ENCODE results near the gene NSD2.
"Not testable (repeated sequence)": the region's sequence is repeated elsewhere in the genome, so short reads cannot be mapped to it uniquely, and the experiment has no call there.

Gene NSD2

GRCh38 chr4:1870578-1871443, at the start of gene NSD2:
Gene NSD2, plus strand, starts transcription at chr4:1871393. Its CDS starts 29,262 bp downstream, at chr4:1900655.
- DNase-seq, result peak; percentile 94

GRCh38 chr4:1821679-1822567, 49.3 kb upstream of the NSD2 start:
- no peak for DNase-seq

DNA sequence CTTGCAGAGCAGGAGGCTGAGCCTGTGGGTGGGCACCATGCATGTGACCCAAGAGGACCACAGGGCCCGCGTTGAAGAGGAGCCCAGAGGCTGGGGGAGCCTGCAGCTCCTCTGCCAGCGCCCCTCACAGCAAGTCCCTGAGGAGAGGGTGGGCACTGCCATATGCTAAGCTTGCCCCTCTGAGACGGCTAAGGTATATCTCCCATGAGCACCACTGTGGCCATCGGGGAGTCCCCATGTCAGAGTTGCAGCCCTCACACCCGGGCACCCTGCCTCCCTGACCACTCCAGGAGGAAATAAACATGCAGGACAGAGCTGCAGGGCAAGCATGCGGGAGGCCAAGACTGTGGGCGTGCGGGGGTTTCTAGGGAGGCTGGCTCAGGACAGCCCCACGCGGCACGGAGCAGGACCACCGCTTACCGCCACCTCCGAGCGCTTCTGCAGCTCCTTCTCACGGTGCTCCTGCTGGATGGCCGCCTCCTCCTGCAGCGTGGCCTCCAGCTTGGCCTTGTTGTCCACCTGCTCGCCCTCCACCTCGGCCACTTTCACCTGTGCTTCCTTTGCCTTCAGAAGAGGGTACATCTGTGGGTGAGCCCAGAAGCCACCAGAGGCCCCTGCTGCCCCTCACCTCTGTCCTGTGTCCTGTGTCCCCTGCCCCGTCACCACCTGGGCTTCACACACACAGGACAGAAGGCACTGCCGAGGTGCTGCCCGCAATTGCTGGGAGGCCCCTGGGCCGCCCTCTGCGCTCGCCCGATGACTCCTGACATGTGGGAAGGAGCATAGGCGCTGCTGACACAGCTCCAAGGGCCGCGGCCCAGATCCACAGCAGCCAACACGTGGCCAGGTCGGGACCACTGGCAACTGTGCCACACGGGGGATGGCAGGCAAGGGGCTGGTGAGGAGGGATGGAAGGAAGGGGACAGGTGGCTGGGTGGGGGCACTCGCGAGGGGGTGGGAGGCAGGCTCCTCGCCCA, 48.3 kb upstream of the NSD2 start:
- DNase-seq, result no peak

GRCh38 chr4:1823545-1823932, 47.7 kb upstream of the NSD2 start:
- no peak for DNase-seq

DNA sequence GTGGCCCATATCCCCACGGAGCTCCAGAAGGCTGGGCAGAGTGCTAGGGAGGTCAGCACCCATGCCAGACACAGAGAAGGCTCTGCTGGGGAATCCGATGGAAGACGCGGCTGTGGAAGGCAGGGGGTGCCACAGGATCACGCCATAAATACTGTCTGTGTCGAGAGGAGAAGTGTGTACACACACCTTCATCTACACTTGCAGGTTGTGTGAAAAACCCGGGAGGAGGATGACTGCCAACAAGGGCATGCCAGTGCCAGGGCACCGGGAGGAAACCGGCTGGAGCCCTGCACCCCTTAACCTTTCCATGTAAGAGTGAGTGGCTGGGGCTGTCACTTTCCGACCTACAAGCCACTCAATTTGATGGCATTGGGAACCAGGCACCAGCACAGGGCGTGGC, 46.4 kb upstream of the NSD2 start:
- DNase-seq, result no peak

- DNase-seq, result no peak
Observed at GRCh38 chr4:1825326-1825725, 45.9 kb upstream of the NSD2 start.

DNA sequence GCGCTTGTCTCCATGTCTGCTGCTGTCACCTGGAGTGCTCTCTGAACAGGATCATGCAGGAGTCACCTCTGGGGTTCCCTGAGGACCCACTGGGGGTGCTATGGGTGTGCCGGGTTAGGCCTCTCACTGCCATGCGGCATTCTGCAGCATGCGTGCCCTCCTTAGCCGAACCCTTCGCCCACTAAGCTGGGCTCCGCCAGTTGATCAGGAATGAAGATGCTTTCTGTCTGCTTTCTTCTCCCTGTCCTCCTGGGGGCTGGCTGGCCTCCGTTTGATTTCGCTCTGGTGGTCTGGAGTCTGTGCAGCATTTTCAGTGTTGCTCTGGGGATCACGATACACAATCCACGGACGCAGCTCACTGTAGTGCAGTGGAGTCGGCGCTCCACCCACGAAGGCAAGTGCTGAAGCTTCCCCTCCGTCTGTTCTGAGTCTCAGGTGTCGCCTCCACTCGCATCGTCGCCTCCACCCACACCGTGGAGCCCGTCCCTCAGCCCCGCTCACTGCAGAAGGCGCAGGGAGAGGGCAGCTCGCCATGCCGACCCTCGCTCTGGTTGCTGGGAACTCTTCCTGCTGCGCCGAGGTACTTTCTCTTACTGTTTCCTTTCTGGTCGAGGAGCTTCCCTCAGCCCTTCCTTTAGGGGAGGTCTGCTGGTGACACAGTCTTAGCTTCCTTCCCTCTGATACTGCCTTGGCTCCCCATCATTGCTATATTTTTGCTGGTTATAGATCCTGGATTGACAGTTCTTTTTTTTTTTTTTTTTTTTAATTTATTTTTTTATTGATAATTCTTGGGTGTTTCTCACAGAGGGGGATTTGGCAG, 44.5 kb upstream of the NSD2 start:
- DNase-seq, result no peak

- no peak for DNase-seq
Observed at GRCh38 chr4:1830234-1830633, 41.0 kb upstream of the NSD2 start.

GRCh38 chr4:1830642-1831228, 40.5 kb upstream of the NSD2 start:
- no peak for DNase-seq

GRCh38 chr4:1831331-1831730, 39.9 kb upstream of the NSD2 start:
- no peak for DNase-seq

- no peak for DNase-seq
Observed at GRCh38 chr4:1832690-1833089, 38.5 kb upstream of the NSD2 start.

DNA sequence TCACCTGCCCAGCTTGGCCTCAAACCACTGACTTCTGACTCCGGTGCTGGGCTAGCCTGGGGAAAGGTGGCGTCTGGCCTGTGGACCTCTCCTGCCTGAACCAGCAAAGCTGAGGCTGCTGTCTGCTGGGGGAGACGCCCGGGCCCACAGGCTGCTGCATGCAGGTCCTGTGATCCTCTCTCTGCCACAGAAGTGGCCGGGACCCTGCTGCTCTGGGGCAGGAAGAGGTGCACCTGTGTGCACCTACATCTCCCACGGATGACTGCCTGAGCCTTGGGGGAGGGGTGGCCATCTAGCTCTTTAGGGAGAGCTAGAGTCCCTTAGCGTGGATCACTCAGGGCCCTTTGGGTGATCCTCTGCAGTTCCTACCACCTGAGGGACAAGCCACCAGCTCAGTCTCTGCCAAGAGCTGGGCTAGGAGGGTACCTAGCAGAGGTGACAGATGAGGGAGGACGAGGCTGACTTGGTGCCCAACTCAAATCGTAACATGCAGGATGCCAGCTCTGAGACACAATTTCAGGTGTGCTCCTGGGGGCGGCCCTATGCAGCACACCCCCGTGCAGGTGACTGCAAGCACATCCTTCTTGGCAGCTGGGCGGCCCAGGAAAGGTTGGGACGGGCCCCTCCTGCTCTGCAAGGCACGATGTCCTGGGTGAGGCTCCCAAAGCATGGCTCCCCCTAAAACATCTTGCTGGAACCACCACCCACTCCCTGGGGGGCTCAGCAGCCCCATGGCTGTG, 37.7 kb upstream of the NSD2 start:
- DNase-seq, result no peak

- DNase-seq, result no peak
Observed at GRCh38 chr4:1834047-1834775, 37.0 kb upstream of the NSD2 start.

- not testable (repeated sequence) for DNase-seq
Observed at GRCh38 chr4:1835836-1836235, 35.4 kb upstream of the NSD2 start.

GRCh38 chr4:1836650-1837049, 34.5 kb upstream of the NSD2 start:
- no peak for DNase-seq

DNA sequence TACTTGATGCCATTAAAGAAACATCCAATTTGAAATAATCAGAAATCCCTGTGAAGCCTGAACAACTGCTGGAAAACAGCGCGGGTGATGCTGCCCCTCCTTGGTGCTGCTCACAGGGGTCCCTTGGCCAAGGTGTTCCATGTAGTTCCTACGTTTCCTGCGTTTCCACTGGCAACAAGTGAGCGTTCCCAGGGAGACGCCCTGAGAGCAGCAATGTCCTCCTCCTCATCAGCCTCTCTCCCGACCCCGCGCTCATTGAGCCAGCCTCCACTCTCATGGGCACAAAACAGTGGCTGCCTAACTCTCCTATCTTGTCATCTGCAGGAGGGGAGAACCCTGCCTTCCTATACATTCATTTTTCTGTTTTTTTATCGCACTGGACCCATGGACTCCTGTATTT, 34.1 kb upstream of the NSD2 start:
- DNase-seq, result no peak

DNA sequence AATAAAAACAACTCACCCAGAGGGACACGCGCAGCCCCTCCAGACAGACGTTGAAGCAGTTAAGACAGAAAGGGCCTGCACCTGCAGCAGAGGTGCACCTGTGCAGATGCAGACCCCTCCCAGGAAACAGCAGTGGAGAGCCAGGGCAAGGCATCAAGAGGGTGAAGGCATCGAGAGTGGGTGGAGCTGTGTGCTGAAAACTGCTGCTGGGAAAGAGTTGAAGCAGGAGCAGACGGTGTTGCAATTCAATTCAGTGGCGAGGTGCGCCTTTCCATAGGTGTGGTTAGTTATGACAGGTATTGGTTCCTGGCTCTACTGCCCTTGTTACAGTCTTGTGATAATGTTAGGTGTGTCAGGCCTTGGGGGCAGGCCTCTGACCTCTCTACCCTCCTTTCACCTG, 31.9 kb upstream of the NSD2 start:
- no peak for DNase-seq

DNA sequence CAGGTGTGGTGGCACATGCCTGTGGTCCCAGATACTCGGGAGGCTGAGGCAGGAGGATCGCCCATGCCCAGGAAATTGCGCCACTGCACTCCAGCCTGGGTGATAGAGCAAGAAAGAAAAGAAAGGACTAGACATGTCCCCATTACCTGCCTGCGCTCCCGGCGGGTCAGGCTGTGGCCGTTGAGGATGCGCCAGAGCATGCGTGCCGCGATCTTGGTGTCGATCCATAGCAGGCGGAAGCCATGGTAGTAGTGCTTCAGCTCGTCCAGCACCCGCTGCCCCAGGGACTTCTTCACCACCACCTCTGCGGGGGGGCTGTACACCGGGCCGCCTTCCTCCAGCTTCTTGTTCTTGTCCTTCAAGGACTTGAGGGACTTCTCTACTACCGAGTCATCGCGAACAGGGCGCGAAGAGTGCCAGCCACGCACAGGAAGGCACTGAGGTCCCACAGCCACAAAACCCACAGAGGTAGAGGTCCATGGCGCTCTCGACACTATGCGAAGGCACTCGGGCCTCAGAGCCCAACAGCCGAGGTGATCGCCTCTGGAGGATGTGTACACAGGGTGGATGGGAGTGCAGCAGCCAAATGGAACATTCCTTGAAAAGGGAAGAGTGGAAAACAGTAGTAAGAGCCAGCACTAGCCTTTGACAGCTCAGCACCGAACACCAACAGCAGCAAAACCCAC, 29.8 kb upstream of the NSD2 start:
- no peak for DNase-seq

- DNase-seq, result no peak
Observed at GRCh38 chr4:1841887-1842210, 29.3 kb upstream of the NSD2 start.
